Measurements from ENCODE around the gene C5AR2.
"Not testable (repeated sequence)": the region's sequence is repeated elsewhere in the genome, so short reads cannot be mapped to it uniquely, and the experiment has no call there.

The C5AR2 gene

DNA sequence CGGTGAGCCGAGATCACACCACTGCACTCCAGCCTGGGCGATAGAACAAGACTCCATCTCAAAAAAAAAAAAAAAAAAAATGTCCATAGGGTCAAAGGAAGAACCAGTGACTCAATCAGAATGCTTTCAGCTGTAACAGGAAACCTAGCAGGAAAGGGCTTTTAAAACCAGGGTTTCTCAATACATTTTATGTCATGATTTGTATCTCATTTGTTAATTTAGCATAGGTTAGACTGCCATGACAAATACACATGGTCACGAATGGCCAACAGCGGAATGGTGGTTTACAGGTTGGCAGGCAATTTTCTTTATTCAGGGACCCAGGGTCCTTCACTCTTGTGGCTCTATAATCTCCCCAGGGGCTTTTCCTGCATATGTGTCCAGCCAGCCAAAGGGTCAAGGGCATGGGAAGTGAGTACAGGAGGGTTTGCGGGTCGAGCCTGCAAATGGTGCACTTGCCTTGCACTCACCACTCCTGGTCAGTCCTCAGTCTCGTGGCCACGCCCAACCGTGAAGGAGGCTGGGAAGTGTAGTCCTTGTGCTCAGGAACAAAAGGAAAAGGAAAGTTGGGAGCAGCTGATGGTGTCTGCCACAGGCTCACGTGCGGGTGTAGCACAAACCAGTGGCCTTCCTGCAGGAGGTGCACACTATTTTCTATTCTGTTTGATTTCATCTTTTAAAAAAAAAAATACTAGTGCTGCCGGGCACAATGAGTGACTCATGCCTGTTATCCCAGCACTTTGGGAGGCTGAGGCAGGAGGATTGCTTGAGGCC lies 32.0 kb downstream of the C5AR2 start:
- no peak for DNase-seq (ENCODE audit: low spot score)

- DNase-seq (ENCODE audit: low spot score), result peak; percentile 77
These were observed 33.5 kb downstream of the C5AR2 start for GRCh38 chr19:47365455-47365854.

GRCh38 chr19:47370045-47370611 lies 38.2 kb downstream of the C5AR2 start:
- no peak for DNase-seq (ENCODE audit: low spot score)

DNA sequence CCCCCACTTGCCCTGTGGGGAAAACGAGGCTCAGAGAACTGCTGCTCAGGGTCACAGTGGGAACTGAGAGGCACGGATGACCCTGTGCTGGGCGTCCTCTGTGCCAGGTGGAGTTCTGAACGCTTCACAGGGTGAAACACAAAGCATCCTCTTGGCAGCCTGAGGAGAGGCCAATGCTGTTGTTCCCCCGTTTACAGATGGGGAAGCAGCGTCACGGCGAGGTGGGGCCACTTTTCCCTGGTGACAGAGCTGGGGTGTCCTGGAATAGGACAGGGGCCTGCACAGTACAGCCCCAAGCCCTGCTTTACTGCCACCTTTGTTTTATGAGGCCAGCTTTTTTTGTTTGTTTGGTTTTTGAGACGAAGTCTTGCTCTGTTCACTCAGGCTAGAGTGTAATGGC lies 39.3 kb downstream of the C5AR2 start:
- DNase-seq (ENCODE audit: low spot score), result no peak

DNA sequence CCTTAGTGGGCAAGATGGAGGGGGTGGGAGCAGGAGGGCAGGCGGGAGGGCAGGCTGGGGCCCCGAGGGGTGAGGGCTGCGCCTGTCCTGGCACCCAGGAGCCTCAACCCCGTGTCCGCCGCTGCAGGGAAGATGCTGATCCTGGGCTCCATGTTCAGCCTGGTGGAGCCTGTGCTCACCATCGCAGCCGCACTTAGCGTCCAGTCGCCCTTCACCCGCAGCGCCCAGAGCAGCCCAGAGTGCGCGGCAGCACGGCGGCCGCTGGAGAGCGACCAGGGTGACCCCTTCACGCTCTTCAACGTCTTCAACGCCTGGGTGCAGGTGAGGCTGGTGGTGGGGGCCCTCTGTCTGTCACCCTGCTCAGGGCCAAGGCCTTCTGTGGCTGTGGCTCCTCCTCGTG lies 40.6 kb downstream of the C5AR2 start:
- no peak for DNase-seq (ENCODE audit: low spot score)

- no peak for DNase-seq (ENCODE audit: low spot score)
These were observed 41.6 kb downstream of the C5AR2 start for GRCh38 chr19:47373246-47374240.

- DNase-seq (ENCODE audit: low spot score), result no peak
These were observed 43.1 kb downstream of the C5AR2 start for GRCh38 chr19:47374876-47375693.

- no peak for DNase-seq (ENCODE audit: low spot score)
These were observed 44.0 kb downstream of the C5AR2 start for GRCh38 chr19:47375694-47376588.

GRCh38 chr19:47376589-47377144 lies 44.7 kb downstream of the C5AR2 start:
- DNase-seq (ENCODE audit: low spot score), result no peak

GRCh38 chr19:47377208-47377701 lies 45.3 kb downstream of the C5AR2 start:
- peak; percentile 81 for DNase-seq (ENCODE audit: low spot score)

- DNase-seq (ENCODE audit: low spot score), result peak; percentile 18
These were observed 45.8 kb downstream of the C5AR2 start for GRCh38 chr19:47377801-47378200.

- no peak for DNase-seq (ENCODE audit: low spot score)
These were observed 46.3 kb downstream of the C5AR2 start for GRCh38 chr19:47378246-47378645.

GRCh38 chr19:47379381-47379938 lies 47.5 kb downstream of the C5AR2 start:
- no peak for DNase-seq (ENCODE audit: low spot score)

GRCh38 chr19:47380559-47380958 lies 48.6 kb downstream of the C5AR2 start:
- DNase-seq (ENCODE audit: low spot score), result no peak

- DNase-seq (ENCODE audit: low spot score), result no peak
These were observed 49.1 kb downstream of the C5AR2 start for GRCh38 chr19:47381121-47381520.

- DNase-seq (ENCODE audit: low spot score), result no peak
These were observed 49.8 kb downstream of the C5AR2 start for GRCh38 chr19:47381653-47382279.

DNA sequence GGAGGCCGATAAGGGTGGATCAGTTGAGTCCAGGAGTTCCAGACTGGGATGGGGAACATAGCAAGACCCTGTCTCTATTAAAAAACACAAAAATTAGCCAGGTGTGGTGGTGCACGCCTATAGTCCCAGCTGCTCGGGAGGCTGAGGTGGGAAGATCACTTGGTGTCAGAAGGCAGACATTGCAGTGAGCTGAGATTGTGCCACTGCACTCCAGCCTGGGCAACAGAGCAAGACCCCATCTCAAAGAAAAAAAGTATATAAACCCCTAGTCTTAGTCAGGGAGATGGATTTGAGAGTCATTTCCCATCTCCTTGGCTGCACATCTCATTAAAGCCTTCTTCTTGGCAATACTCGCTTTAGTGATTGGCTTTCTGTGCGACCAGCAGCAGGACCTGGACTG lies 51.9 kb downstream of the C5AR2 start:
- DNase-seq (ENCODE audit: low spot score), result not testable (repeated sequence)

GRCh38 chr19:47384533-47384932 lies 52.6 kb downstream of the C5AR2 start:
- not testable (repeated sequence) for DNase-seq (ENCODE audit: low spot score)

DNA sequence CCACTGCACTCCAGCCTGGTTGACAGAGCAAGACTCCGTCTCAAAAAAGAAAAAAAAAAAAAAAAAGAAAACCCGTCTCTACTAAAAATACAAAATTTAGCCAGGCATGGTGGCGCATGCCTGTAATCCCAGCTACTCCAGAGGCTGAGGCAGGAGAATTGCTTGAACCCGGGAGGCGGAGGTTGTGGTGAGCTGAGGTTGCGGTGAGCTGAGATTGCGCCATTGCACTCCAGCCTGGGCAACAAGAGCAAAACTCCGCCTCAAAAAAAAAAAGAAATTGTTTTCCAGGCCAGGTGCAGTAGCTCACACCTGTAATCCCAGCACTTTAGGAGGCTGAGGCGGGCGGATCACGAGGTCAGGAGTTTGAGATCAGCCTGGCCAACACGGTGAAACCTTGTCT lies 54.6 kb downstream of the C5AR2 start:
- not testable (repeated sequence) for DNase-seq (ENCODE audit: low spot score)
